Measurements from ENCODE around the gene GP1BA.

DNA sequence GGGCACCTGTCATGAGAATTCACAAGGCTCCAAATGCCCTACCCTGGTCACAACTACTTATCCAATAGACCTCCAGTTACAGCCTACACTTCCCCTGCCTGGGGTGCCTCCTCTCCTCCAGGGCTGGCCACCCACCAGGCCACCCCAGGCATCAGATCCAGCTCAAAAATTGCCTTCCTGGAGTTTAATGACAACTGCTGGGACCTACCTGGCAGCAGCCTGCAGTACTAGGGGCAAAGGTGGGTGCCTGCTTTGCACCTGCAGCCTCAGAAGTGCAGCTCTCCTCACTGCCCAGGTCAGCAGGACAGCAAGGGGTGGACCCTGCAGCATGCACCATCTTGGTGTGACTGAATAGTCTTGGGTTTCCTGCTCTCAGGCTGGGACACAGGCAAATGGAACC is 3.6 kb downstream of the GP1BA start:
- TF ChIP-seq POLR2A (IDR thresholded peaks at IDR 0.05; ENCODE audit: control extremely low read depth in 1 of 2, low read depth in 2 of 2, low read length in 2 of 2) (0 out of 3 replicates have a peak, but pooled peaks of 1 of the 2 experiments have one; percentile 13), NRF1 (IDR thresholded peaks at IDR 0.05; ENCODE audit: low read depth, low read length) (no peak), SIN3A (conservative IDR thresholded peaks at IDR 0.05 in 1 of 2, IDR thresholded peaks at IDR 0.05 in 1 of 2; ENCODE audit: low read depth in 1 of 2, low read length in 2 of 2) (no peak), POLR2AphosphoS5 (IDR thresholded peaks at IDR 0.05; ENCODE audit: low read depth, low read length) (no peak), CHD1 (IDR thresholded peaks at IDR 0.05; ENCODE audit: low read depth, low read length) (no peak), MAFK (IDR thresholded peaks at IDR 0.05; ENCODE audit: low read depth, low read length) (no peak), JUND (IDR thresholded peaks at IDR 0.05; ENCODE audit: low read length) (no peak)
- TF ChIP-seq, protein P1, sequence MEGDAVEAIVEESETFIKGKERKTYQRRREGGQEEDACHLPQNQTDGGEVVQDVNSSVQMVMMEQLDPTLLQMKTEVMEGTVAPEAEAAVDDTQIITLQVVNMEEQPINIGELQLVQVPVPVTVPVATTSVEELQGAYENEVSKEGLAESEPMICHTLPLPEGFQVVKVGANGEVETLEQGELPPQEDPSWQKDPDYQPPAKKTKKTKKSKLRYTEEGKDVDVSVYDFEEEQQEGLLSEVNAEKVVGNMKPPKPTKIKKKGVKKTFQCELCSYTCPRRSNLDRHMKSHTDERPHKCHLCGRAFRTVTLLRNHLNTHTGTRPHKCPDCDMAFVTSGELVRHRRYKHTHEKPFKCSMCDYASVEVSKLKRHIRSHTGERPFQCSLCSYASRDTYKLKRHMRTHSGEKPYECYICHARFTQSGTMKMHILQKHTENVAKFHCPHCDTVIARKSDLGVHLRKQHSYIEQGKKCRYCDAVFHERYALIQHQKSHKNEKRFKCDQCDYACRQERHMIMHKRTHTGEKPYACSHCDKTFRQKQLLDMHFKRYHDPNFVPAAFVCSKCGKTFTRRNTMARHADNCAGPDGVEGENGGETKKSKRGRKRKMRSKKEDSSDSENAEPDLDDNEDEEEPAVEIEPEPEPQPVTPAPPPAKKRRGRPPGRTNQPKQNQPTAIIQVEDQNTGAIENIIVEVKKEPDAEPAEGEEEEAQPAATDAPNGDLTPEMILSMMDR (IDR thresholded peaks at IDR 0.05; ENCODE audit: control extremely low read depth in 1 of 3, insufficient read depth in 1 of 3, low read depth in 1 of 3, low read length in 3 of 3) = no peak
